CD8-positive, alpha-beta memory T cell (primary cell): ENCODE measurements around the gene TRPV3. TPM values are rescaled to one million over a fixed set of nuclear protein-coding genes. Genes with fewer than 3 reads are reported as not detected.
"Not testable (repeated sequence)": the region's sequence is repeated elsewhere in the genome, so short reads cannot be mapped to it uniquely, and the experiment has no call there.

Experiments used
- CTCF ChIA-PET: fragments of 350-600 bp; sonication (Branson Sonifier 250); formaldehyde crosslinking; loops from one replicate; lab custom pipeline; 2021; ENCODE audit warnings: antibody characterized with exemption; lab: Charles Lee
- POLR2A ChIA-PET: fragments of 350-600 bp; sonication (Branson Sonifier 250); formaldehyde crosslinking; loops from one replicate; lab custom pipeline; 2021; ENCODE audit warnings: antibody characterized with exemption; lab: Charles Lee
- DNase-seq, 5 donors: peaks; one replicate each; pipeline versions ENCODE4 v3.0.0 to v3.0.0-alpha.2; 2020 to 2022; ENCODE audit warnings: mixed read lengths in 1 of 5
- H3K27ac ChIP-seq: one replicate; pipeline ENCODE4 v1.7.0; 2013; ENCODE audit warnings: low read depth, mild to moderate bottlenecking, low read length, moderate library complexity
- H3K27me3 ChIP-seq: 2 replicates; pipeline ENCODE4 v1.7.0; 2013; ENCODE audit warnings: low read length, mild to moderate bottlenecking; ENCODE audit not compliant: insufficient read depth, poor library complexity, severe bottlenecking
- H3K36me3 ChIP-seq: 2 replicates; pipeline ENCODE4 v1.7.0; 2013; ENCODE audit warnings: mild to moderate bottlenecking, low read length, moderate library complexity; ENCODE audit not compliant: insufficient read depth
- H3K4me1 ChIP-seq: 2 replicates; pipeline ENCODE4 v1.7.0; 2013; ENCODE audit warnings: mild to moderate bottlenecking, low read length, moderate library complexity; ENCODE audit not compliant: insufficient read depth
- H3K4me3 ChIP-seq: 2 replicates; pipeline ENCODE4 v1.7.0; 2013; ENCODE audit warnings: mild to moderate bottlenecking, low read length
- H3K9me3 ChIP-seq: 2 replicates; pipeline ENCODE4 v1.7.0; 2013; ENCODE audit warnings: mild to moderate bottlenecking, low read length
- H3K27ac Mint-ChIP-seq, 8 donors: one replicate each; pipeline ENCODE4 v1.8.0; 2020 to 2021; ENCODE audit warnings: mixed read lengths in 8 of 8, mild to moderate bottlenecking in 6 of 8, inconsistent platforms in 3 of 8, moderate library complexity in 3 of 8
- H3K27me3 Mint-ChIP-seq, 2 donors: one replicate each; pipeline ENCODE4 v1.8.0; 2020 to 2021; ENCODE audit warnings: mixed read lengths in 2 of 2, mild to moderate bottlenecking in 1 of 2, moderate library complexity in 1 of 2
- H3K36me3 Mint-ChIP-seq, 3 donors: one replicate each; pipeline ENCODE4 v1.8.0; 2020 to 2021; ENCODE audit warnings: mixed read lengths in 3 of 3, inconsistent platforms in 1 of 3, mild to moderate bottlenecking in 1 of 3
- H3K4me1 Mint-ChIP-seq, 3 donors: one replicate each; pipeline ENCODE4 v1.8.0; 2020 to 2021; ENCODE audit warnings: mixed read lengths in 3 of 3, inconsistent platforms in 1 of 3, mild to moderate bottlenecking in 1 of 3
- H3K4me3 Mint-ChIP-seq, 7 donors: one replicate each; pipeline ENCODE4 v1.8.0; 2020 to 2021; ENCODE audit warnings: mixed read lengths in 7 of 7, mild to moderate bottlenecking in 6 of 7, moderate library complexity in 4 of 7, inconsistent platforms in 2 of 7
- H3K9me3 Mint-ChIP-seq, 5 donors: one replicate each; pipeline ENCODE4 v1.8.0; 2020 to 2022; ENCODE audit warnings: mixed read lengths in 5 of 5, mild to moderate bottlenecking in 3 of 5, moderate library complexity in 2 of 5, inconsistent platforms in 1 of 5
- polyA plus RNA-seq: library from polyadenylated mRNA; unstranded; fragments of 300-500 nt; fragmentation: Illumina TruSeq; gene quantifications from one replicate; pipeline ENCODE4 v1.2.3, GENCODE V29; 2021
- total RNA-seq, 2 experiments: library from RNA; stranded (reverse); gene quantifications; one replicate each; pipeline ENCODE4 v1.2.3, GENCODE V29; 2021

The TRPV3 gene
- total and polyA plus RNA-seq, 3 experiments from 2014 or later: 0.21 to 0.79 (median 0.49) TPM

DNA sequence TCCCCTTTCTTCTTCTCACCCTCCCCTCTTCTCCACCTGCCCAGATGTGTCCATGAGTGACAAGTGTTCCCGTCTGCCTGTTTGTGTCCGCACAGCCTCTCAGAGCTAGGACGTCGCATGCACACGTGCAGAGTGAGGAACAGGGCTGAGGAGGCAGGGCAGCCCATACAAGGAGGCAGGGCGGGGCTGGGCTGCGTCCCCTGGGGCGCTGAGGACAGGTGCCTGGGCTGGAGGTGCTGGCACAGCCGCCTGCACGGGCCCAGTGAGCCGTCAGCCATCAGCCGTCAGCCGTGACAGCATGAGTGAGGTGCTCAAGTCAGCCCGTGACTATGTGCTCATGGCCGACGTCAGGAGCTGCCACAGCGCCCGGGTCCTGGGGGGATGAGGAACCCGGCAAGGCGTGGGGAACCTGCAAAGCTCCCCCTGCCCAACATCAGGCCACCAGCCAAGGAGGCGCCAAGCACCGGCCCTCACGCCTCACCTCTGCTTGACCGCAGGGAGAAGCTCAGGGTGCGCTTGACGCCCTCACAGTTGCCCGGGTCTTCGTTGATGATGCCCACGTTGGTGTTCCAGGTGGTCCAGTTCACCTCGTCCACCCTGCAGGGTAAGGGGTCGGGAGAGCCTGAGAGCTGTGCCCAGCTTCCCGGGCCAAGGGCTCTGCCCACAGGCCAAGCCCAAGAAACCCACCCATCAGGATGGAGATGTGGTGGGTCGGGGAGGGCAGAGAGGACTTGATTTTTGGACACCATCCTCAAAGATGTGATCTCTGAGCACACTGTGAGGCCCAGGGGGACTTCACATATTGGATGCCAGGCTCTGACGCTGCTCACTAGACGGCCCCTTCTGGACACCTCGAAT, 13.7 kb upstream of the TRPV3 start:
- H3K27ac Mint-ChIP-seq: no peak overlapping the region

GRCh38 chr17:3569534-3570137, 12.0 kb upstream of the TRPV3 start:
- H3K27me3 ChIP-seq: no peaks in the 10 kb centered on the region
- H3K4me1 ChIP-seq: no peaks in the 10 kb centered on the region
- DNase-seq: peak in 1 of 5 donors; percentile 16
- ChIA-PET CTCF (no interaction called here), POLR2A (no interaction called here)
- H3K27ac ChIP-seq: no peak overlapping the region
- H3K9me3 Mint-ChIP-seq: no peaks in the 10 kb centered on the region
- H3K4me1 Mint-ChIP-seq: no peaks in the 10 kb centered on the region
- no peaks in the 10 kb centered on the region for H3K27me3 Mint-ChIP-seq
- H3K9me3 ChIP-seq: no peaks in the 10 kb centered on the region
- no peak overlapping the region for H3K4me3 ChIP-seq
- no peaks in the 10 kb centered on the region for H3K36me3 ChIP-seq
- no peak overlapping the region for H3K4me3 Mint-ChIP-seq
- H3K27ac Mint-ChIP-seq: no peak overlapping the region
- H3K36me3 Mint-ChIP-seq: peaks cover 2 to 27% (median 4%) of the 10 kb centered on the region in 3 donors

More for the DNA sequence above, 13.7 kb upstream of the TRPV3 start:
- peak in 1 of 5 donors; percentile 41 for DNase-seq
- Mint-ChIP-seq H3K4me1 (no peaks in the 10 kb centered on the region), H3K9me3 (no peaks in the 10 kb centered on the region), H3K36me3 (peaks cover 0 to 28% (median 5%) of the 10 kb centered on the region in 3 donors), H3K4me3 (no peak overlapping the region), H3K27me3 (no peaks in the 10 kb centered on the region)
- Histone ChIP-seq H3K27ac (no peak overlapping the region), H3K27me3 (no peaks in the 10 kb centered on the region), H3K4me1 (no peaks in the 10 kb centered on the region), H3K36me3 (no peaks in the 10 kb centered on the region), H3K4me3 (no peak overlapping the region), H3K9me3 (no peaks in the 10 kb centered on the region)
- ChIA-PET CTCF (no interaction called here), POLR2A (no interaction called here)

DNA sequence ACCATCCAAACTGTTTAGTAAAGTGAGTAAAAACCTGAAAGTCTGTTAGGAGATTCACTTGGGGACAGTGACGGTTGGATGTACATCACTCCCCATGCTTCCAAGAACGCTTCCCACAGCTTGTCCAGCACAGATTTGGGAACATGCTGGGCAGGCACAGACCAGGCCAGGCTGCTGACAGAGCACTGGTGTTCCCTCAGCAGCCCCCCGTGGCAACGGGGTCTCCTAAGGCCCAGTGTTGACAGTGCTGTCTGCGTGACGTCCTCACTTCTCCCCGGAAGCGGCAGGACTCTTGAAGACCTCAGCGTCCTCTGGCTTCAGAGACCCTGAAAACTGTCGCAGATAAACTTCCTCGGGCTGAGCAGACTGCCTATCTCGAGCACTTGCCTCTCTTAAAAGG, 8.9 kb upstream of the TRPV3 start:
- no peaks in the 10 kb centered on the region for H3K9me3 Mint-ChIP-seq

DNA sequence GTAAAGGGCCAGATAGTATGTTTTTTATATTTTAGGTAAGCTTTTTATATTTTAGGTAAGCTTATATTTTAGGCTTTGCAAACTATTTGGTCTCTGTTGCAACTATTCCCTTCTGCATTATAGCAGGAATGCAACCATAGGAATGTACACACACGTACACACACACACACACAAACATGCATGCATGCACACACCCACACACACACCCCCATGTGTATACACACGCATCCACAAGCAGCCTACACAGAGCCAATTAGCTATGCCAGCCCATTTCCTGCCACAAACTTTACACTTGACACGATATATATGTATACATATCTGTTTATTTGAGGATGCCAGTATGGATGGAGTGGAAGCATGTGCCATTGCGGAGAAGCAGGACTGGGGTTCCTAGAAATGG, 7.5 kb upstream of the TRPV3 start:
- peaks cover 2 to 19% (median 4%) of the 10 kb centered on the region in 3 donors for H3K36me3 Mint-ChIP-seq
- H3K9me3 Mint-ChIP-seq: no peaks in the 10 kb centered on the region
- no peaks in the 10 kb centered on the region for H3K27me3 Mint-ChIP-seq
- DNase-seq: no peak
- no peak overlapping the region for H3K27ac ChIP-seq
- H3K4me1 ChIP-seq: no peaks in the 10 kb centered on the region
- no peaks in the 10 kb centered on the region for H3K9me3 ChIP-seq
- POLR2A ChIA-PET: no interaction called here
- no peaks in the 10 kb centered on the region for H3K27me3 ChIP-seq
- no peaks in the 10 kb centered on the region for H3K36me3 ChIP-seq
- no peak overlapping the region for H3K27ac Mint-ChIP-seq
- CTCF ChIA-PET: no interaction called here
- H3K4me3 Mint-ChIP-seq: no peak overlapping the region
- H3K4me3 ChIP-seq: no peak overlapping the region
- no peaks in the 10 kb centered on the region for H3K4me1 Mint-ChIP-seq

More for the DNA sequence above, 8.9 kb upstream of the TRPV3 start:
- peak in 1 of 5 donors; percentile 5 for DNase-seq
- no peak overlapping the region for H3K4me3 Mint-ChIP-seq
- Histone ChIP-seq H3K27me3 (no peaks in the 10 kb centered on the region), H3K4me1 (no peaks in the 10 kb centered on the region), H3K27ac (no peak overlapping the region), H3K36me3 (no peaks in the 10 kb centered on the region), H3K4me3 (no peak overlapping the region), H3K9me3 (no peaks in the 10 kb centered on the region)
- POLR2A ChIA-PET: no interaction called here
- H3K4me1 Mint-ChIP-seq: no peaks in the 10 kb centered on the region
- peaks cover 2 to 20% (median 4%) of the 10 kb centered on the region in 3 donors for H3K36me3 Mint-ChIP-seq
- H3K27me3 Mint-ChIP-seq: no peaks in the 10 kb centered on the region
- H3K27ac Mint-ChIP-seq: no peak overlapping the region
- CTCF ChIA-PET: no interaction called here

- H3K9me3 Mint-ChIP-seq, H3K27ac ChIP-seq, POLR2A ChIA-PET, H3K27me3 Mint-ChIP-seq, H3K4me1 ChIP-seq, H3K4me3 ChIP-seq, H3K27ac Mint-ChIP-seq, H3K4me1 Mint-ChIP-seq, CTCF ChIA-PET, H3K4me3 Mint-ChIP-seq, H3K36me3 ChIP-seq, H3K9me3 ChIP-seq, H3K27me3 ChIP-seq: not testable (repeated sequence)
- peaks cover 2 to 16% (median 4%) of the 10 kb centered on the region in 3 donors for H3K36me3 Mint-ChIP-seq
- peak in 1 of 5 donors; percentile 32 for DNase-seq
Observed at GRCh38 chr17:3564241-3564640, 6.6 kb upstream of the TRPV3 start.

- Mint-ChIP-seq H3K36me3 (no peaks in the 10 kb centered on the region), H3K27me3 (peaks cover 3 to 13% of the 10 kb centered on the region in 2 donors), H3K9me3 (no peaks in the 10 kb centered on the region), H3K27ac (peak overlapping the region in 1 of 8 donors; percentile 79), H3K4me3 (peak overlapping the region in 2 of 7 donors; percentile 25 to 28), H3K4me1 (peaks cover 5 to 20% (median 9%) of the 10 kb centered on the region in 3 donors)
- ChIA-PET POLR2A (no interaction called here), CTCF (no interaction called here)
- Histone ChIP-seq H3K27ac (no peak overlapping the region), H3K4me3 (no peak overlapping the region), H3K9me3 (no peaks in the 10 kb centered on the region), H3K4me1 (no peaks in the 10 kb centered on the region), H3K27me3 (no peaks in the 10 kb centered on the region), H3K36me3 (no peaks in the 10 kb centered on the region)
- peak in 1 of 5 donors; percentile 3 for DNase-seq
Observed at GRCh38 chr17:3559270-3559645, 1.6 kb upstream of the TRPV3 start.

DNA sequence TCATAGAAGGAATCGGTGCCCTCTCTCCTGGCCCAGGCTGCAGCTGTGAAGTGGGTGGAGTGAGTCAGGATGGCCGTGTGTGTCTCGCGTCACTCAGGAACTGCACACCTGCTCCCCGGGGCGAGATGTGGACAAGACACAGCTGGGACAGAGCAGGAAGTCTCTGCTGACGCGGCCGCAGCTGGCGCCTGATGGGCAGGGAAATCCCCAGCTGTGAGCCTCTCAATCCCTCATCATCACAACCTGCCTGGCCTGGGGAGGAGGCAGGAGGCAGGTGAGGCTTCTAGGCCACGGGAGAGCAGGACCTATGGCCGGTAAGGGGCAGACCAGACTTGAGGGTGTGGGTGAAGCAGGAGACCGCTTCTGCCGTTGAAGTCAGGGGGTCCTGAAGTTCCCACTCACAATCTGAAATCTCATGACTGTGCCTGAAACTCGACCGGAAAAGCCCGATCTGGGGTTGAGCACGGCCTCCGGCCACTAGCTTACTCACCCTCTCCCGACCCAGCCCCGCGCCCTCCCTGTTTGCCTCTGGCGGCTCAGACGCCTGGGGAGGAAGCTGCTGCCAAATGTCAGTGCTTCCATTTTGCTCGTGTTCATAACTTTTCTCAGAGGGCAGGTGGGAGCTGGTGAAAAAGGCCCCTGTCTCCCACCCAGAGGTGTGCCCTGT, 1.1 kb upstream of the TRPV3 start:
- peaks cover 3 to 13% of the 10 kb centered on the region in 2 donors for H3K27me3 Mint-ChIP-seq
- Histone ChIP-seq H3K4me3 (no peak overlapping the region), H3K9me3 (no peaks in the 10 kb centered on the region), H3K4me1 (no peaks in the 10 kb centered on the region), H3K36me3 (no peaks in the 10 kb centered on the region), H3K27me3 (no peaks in the 10 kb centered on the region), H3K27ac (no peak overlapping the region)
- no peaks in the 10 kb centered on the region for H3K9me3 Mint-ChIP-seq
- CTCF ChIA-PET: no interaction called here
- peak overlapping the region in 3 of 7 donors; percentile 25 to 57 (median 32) for H3K4me3 Mint-ChIP-seq
- H3K4me1 Mint-ChIP-seq: peaks cover 5 to 20% (median 9%) of the 10 kb centered on the region in 3 donors
- H3K36me3 Mint-ChIP-seq: no peaks in the 10 kb centered on the region
- DNase-seq: peak in 4 of 5 donors; percentile 13 to 65 (median 38)
- POLR2A ChIA-PET: no interaction called here
- peak overlapping the region in 6 of 8 donors; percentile 35 to 80 (median 58) for H3K27ac Mint-ChIP-seq
